ENCODE measurements around the gene PANK3.
A peak's percentile ranks its signal among the peaks of the same experiment; 100 is the strongest.
"Not testable (repeated sequence)": the region's sequence is repeated elsewhere in the genome, so short reads cannot be mapped to it uniquely, and the experiment has no call there.

PANK3 gene

DNA sequence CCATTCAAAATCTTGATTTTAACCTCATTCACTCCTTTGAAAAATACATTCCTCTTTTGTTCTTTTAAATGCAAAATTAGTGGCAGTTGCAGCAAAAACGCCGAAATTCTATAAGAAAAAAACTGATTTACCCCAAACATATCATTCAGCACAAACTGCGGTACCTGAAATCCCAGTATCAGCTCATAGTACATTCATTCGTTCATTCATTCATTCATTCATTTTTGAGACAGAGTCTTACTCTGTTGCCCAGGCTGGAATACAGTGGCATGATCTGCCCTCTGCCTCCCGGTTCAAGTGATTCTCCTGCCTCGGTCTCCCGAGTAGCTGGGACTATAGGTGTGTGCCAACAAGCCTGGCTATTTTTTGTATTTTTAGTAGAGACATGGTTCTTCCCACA, 29.6 kb downstream of the PANK3 start:
- DNase-seq, result no peak

DNA sequence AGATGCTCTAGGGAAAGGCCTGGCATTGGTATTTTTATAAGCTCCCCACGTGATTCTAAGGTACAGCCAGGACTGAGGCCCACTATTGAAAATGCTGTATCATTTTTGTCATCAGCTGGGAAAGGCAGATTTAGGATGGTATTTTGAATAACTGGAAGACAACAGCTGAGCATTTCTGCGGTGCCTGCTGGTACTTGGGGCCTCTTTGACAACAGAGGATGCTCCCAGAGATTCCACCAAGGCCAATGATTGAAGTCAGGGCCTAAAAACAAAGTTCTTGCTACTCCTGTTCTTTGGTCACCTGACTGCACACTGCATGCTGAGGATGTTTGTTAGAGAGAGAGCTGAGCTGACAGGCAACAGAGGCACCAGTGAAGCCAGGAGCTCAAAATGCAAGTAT, 42.0 kb downstream of the PANK3 start:
- DNase-seq, result no peak

DNA sequence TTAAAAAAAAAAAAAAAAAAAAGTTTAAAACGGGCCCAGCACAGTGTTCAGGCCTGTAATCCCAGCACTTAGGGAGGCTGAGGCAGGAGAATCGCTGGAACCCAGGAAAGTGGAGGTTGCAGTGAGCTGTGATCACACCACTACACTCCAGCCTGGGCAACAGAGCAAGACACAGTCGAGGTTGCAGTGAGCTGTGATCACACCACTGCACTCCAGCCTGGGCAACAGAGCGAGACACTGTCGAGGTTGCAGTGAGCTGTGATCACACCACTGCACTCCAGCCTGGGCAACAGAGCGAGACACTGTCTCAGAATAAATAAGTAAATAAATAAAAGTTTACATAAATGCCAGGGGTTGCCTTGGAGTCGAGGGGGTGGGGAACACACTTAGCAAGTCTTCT, 44.8 kb downstream of the PANK3 start:
- DNase-seq, result not testable (repeated sequence)

DNA sequence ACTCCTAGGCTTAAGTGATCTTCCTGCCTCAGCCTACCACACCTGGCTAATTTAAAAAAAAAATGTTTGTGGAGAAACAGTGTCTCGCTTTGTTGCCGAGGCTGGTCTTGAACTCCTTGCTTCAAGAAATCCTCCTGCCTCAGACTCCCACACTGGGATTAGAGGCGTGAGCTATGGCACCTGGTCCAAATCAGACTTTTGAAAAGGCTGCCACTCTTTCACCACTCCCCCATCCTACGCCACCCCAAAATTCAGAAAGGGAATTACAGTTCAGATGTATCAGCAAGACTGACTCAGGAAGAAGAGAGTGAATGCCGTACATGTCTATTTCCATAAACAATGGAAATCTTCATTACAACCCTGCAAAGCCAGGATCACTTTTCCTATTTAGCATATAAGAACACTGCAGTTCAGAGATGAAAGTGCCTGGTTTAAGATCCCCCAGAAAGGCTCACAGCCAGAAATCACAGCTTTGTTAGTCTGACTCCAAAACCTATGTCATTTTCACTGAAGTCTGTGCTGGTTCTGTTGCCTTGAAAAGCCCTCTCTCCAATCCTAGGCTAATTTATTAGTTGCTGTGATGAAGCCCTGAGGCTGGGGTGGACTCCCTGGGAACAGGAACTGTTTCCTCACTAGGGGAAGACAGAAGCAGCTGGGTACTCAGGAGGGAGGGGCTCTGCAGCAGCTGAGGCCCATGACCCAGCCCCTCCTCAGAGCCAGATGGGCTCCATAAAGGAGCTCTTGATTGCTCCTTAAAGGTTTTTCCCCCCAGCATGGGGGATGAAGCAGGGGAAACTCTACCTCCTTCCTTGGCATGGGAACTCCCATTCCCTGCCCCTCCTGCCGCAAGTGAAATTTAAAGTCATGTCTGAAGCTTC, 46.9 kb downstream of the PANK3 start:
- DNase-seq, result no peak

DNA sequence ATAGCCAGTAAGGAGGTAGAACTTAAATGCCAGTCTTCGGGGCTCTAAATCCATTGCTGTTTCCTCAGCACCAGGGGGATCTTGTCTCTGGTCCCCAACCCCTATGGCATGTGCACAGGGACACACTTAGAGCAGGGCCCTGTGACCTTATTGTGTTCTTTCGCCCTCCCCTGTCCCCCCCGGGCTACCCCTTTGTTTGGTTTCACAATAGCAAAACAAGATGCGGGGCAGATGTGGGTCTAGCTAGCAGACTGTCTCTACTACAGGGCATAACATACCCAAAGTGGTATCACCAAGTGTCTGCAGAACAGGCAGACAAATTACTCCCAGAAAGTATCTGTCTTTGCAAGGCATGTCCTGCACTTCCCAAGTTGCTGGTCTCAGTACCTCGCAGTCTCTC, 48.0 kb downstream of the PANK3 start:
- DNase-seq, result no peak

DNA sequence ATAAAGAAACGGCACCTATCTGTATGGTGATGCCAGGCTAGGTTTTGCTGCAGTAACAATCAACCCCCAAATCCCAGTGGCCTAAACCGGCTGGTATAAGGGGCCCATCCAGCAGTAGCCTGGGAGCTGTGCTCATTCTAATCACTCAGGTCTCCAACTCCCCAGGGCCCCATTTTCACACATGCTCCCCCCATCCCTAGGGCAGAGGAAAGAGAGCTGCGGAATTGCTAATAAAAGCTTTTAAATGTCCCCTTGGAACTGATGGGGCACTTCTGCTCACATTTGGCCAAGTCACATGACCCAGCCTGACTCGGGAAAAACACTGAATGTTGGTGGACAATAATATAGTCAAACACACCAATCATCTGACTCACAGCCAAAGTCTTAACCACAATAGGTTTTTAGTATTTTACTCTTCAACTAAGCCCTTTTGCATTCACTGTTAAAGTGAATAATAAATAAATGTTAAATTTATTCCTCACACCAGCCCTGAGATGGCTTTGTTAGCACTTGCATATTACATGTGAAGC, 48.5 kb downstream of the PANK3 start:
- DNase-seq, result no peak

DNA sequence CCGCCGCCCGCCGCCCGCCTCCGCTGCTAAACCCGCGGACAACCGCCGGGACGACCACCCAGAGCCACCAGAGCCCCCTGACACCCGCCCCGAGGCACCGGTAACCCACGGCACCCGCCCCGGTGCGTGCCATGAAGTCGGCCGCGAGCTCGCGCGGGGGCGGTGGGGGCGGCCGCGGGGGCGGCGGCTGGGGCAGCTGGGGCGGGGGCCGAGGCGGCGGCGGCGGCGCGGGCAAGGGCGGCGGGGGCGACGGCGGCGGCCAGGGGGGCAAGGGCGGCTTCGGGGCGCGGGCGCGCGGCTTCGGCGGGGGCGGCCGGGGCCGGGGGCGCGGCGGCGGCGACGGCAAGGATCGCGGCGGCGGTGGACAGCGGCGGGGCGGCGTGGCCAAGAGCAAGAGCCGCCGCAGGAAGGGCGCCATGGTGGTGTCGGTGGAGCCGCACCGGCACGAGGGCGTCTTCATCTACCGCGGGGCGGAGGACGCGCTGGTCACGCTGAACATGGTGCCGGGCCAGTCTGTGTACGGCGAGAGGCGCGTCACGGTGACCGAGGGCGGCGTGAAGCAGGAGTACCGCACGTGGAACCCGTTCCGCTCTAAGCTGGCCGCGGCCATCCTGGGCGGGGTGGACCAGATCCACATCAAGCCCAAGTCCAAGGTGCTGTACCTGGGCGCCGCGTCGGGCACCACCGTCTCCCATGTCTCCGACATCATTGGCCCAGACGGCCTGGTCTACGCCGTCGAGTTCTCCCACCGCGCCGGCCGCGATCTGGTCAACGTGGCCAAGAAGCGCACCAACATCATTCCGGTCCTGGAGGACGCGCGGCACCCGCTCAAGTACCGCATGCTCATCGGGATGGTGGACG, 49.6 kb downstream of the PANK3 start:
- DNase-seq, result no peak

DNA sequence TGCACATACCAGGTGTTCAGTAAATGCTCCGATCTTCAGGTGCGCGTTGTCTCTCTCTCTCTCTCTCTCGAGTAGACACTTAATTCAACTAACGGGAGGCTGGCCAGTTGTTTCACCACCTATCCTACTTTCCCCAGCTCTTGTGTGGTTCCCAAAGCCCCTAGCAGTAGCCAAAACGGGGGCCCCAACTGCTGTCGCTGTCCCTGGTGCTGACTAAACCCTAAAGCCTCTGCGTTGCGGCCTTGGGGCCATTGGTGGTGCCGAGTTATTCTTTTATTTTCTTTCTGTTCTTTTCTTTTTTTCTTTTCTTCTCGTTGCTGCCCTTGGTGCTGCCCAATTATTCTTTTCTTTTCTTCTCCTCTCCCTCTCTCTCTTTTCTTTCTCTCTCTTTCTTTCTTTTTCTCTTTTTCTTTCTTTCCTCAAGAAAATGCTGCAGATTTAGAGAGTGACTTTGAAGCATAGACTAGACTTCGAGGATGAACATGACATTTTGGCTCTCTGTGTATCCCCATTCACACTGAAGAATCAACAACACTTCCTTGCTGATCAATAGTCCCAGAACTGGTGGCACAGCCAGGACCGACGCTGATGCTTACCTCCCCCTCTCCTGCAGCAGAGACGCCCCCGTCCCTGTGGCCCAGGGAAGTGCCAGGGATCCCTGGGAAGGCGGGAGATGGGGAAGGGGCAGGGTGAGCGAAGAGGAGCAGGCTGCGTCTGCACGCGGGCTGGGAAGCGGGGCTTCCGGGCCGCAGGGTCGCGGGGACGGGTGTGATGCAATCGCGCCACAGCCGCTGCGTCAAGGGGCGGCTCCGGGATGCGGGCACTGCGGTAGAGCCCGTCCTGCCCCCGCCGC, 50.4 kb downstream of the PANK3 start, which contains the start of gene FBLL1:
Gene FBLL1, plus strand, starts transcription at position 785 of the 853 bp plus-strand sequence. CDS start 200 bp downstream, outside the sequence.
- peak; percentile 48 for DNase-seq

DNA sequence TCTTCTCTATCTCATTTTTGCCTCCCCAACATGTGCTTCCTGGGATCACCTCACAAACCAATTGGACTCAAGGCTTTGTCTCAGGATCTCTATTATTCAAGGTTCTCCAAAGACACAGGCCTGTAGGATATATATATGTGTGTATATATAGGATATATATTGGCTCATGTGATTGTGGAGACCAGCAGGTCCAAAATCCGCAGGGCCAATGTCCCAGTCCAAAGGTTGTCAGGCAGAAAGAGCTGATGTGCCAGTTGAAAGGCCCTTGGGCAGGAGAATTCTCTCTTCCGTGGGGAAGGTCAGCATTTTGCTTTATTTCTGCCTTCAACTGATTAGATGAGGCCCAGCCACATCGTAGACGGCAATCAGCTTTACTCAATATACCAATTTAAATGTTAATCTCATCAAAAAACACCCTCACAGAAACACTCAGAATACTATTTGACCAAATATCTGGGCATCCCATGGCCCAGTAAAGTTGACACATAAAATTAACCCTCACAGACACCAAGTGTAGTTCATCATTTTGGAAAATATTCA, 51.3 kb downstream of the PANK3 start:
- no peak for DNase-seq

DNA sequence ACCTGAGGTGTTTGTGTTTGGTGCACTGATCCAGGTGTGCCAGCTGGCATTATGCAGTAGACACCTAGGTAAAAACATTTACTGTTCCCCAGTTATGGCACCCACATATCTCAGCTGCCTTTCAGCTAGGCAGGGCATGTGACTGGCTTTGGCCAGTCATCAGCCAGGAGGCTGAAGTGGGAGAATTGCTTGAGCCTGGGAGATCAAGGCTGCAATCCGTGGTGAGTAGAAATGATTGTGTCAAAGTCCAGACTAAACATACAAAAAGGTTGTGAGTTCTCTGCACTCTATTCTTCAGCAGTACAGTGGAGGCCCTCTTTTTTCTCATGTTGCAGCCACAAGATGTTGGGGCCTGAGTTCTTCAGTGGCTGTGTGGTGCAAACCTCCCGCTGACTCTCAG, 53.3 kb downstream of the PANK3 start:
- no peak for DNase-seq

DNA sequence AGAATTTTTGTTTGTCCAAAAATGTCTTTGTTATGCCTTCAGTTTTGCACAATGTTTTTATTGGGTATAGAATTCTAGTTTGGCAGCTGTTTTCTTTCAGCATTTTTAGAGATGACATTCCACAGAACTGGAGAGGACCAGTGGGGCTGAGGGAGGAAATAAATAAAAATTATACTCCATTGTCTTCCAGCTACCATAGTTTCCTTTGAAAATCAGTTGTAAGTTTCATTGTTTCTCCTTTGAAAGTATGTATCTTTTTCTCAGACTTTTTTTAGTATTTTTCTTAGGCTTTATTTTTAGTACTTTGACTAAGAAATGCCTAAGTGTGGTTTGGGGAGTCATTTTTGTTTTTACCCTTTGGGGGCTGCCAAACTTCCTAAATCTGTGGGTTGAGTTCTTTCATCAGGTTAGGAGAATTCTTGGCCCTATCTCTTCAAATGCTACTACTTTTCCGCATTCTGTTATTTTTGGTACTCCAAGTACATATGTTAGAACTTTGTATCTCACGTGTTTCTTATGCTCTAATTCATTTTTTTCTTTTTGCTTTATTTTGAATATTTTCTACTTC, 65.2 kb downstream of the PANK3 start:
- DNase-seq, result no peak

DNA sequence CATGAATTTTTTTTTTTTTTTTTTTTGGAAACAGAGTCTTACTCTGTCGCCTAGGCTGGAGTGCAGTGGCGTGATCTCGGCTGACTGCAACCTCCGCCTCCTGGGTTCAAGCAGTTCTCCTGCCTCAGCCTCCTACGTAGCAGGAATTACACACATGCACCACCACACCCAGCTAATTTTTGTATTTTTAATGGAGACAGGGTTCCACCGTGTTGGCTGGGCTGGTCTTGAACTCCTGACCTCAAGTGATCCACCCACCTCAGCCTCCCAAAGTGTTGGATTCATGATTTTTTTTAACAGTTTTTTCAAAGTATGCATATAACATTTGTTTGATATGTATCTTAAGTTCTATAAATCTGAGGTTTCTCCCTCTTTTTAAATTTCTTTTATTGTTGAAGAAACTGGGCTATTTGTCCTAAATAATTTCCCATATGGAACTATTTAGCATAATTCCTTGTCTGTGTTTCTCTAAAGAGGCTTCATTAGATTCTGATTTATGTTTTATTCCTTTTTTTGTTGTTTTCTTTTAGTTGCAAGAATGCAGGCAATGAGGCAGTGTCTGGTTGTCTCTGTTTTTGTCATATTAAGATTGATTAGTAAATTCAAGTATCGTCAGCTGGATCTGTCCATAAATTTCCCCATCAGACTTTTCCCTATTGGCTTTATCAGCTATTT, 76.5 kb downstream of the PANK3 start:
- no peak for DNase-seq
